GM12891 (cell line): Measurements from ENCODE around the gene TPX2.

Source experiments
- PAX5 ChIP-seq: IDR thresholded peaks from 2 replicates; pipeline ENCODE4 v1.6.1; 2011; ENCODE audit warnings: low read length, moderate library complexity, mild to moderate bottlenecking; ENCODE audit not compliant: insufficient read depth, severe bottlenecking
- POLR2A ChIP-seq: IDR thresholded peaks from 2 replicates; pipeline ENCODE4 v1.6.1; 2011; ENCODE audit warnings: low read depth, low read length, control low read depth
- POLR2AphosphoS5 ChIP-seq: IDR thresholded peaks from 2 replicates; pipeline ENCODE4 v1.6.1; 2011; ENCODE audit warnings: low read depth, low read length, control low read depth
- POU2F2 ChIP-seq: IDR thresholded peaks from 2 replicates; pipeline ENCODE4 v1.6.1; 2011; ENCODE audit warnings: low read depth, mild to moderate bottlenecking, control low read depth, low read length, moderate library complexity
- SPI1 ChIP-seq: IDR thresholded peaks from 2 replicates; pipeline ENCODE4 v1.6.1; 2011; ENCODE audit warnings: low read depth, low read length, control low read depth
- TAF1 ChIP-seq: IDR thresholded peaks from 2 replicates; pipeline ENCODE4 v1.6.1; 2011; ENCODE audit warnings: low read depth, low read length, control low read depth

- no peak for TF ChIP-seq POLR2AphosphoS5
- no peak for TF ChIP-seq PAX5
- TF ChIP-seq TAF1, result no peak
- TF ChIP-seq POLR2A, result no peak
- TF ChIP-seq SPI1, result no peak
- no peak for TF ChIP-seq POU2F2
These were observed 83.6 kb downstream of the TPX2 start for GRCh38 chr20:31822421-31823330.
